Neural progenitor cell (in vitro differentiated cells): ENCODE results near the gene ZSWIM6. TPM values are rescaled to one million over a fixed set of nuclear protein-coding genes. Genes with fewer than 3 reads are reported as not detected.

Experiments
- DNase-seq: peaks from one replicate; pipeline ENCODE4 v3.0.0-alpha.2; 2016; ENCODE audit warnings: low spot score
- H2AFZ ChIP-seq: fragments of 200-600 bp; sonication (generic); replicated peaks from 2 replicates; pipeline ENCODE4 v1.6.1; 2016; ENCODE audit warnings: antibody characterized with exemption
- H3F3A ChIP-seq: fragments of 200-600 bp; sonication (generic); 2 replicates; pipeline ENCODE4 v1.6.1; 2016; ENCODE audit warnings: antibody characterized with exemption, low read depth
- H3K27ac ChIP-seq: fragments of 200-600 bp; sonication (generic); 2 replicates; pipeline ENCODE4 v1.5.1; 2016; ENCODE audit warnings: mild to moderate bottlenecking
- H3K27me3 ChIP-seq: fragments of 200-600 bp; sonication (generic); 2 replicates; pipeline ENCODE4 v1.6.1; 2016; ENCODE audit warnings: mild to moderate bottlenecking, moderate library complexity
- H3K36me3 ChIP-seq: fragments of 200-600 bp; sonication (generic); 2 replicates; pipeline ENCODE4 v1.5.1; 2016
- H3K4me1 ChIP-seq: fragments of 200-600 bp; sonication (generic); 2 replicates; pipeline ENCODE4 v1.6.1; 2016; ENCODE audit warnings: mixed run types
- H3K4me2 ChIP-seq: fragments of 200-600 bp; sonication (generic); 2 replicates; pipeline ENCODE4 v1.6.1; 2016
- H3K4me3 ChIP-seq: fragments of 200-600 bp; sonication (generic); 2 replicates; pipeline ENCODE4 v1.5.1; 2016
- H3K79me2 ChIP-seq: fragments of 200-600 bp; sonication (generic); 2 replicates; pipeline ENCODE4 v1.6.1; 2016; ENCODE audit warnings: low read depth
- H3K9ac ChIP-seq: fragments of 200-600 bp; sonication (generic); 2 replicates; pipeline ENCODE4 v1.6.1; 2016
- H3K9me3 ChIP-seq: fragments of 200-600 bp; sonication (generic); 2 replicates; pipeline ENCODE4 v1.5.1; 2016; ENCODE audit warnings: low read depth
- H4K20me1 ChIP-seq: fragments of 200-600 bp; sonication (generic); 2 replicates; pipeline ENCODE4 v1.6.1; 2016; ENCODE audit warnings: low read depth
- H3K27ac Mint-ChIP-seq: 3 replicates; pipeline ENCODE4 v1.8.0; 2021; ENCODE audit warnings: mixed read lengths
- H3K27me3 Mint-ChIP-seq: 2 replicates; pipeline ENCODE4 v1.8.0; 2022; ENCODE audit warnings: low read depth, mild to moderate bottlenecking, inconsistent platforms, moderate library complexity, mixed read lengths; ENCODE audit not compliant: insufficient read depth
- H3K36me3 Mint-ChIP-seq: 3 replicates; pipeline ENCODE4 v1.8.0; 2021; ENCODE audit warnings: mixed read lengths
- H3K4me1 Mint-ChIP-seq: 3 replicates; pipeline ENCODE4 v1.8.0; 2021; ENCODE audit warnings: mixed read lengths
- H3K4me3 Mint-ChIP-seq: 3 replicates; pipeline ENCODE4 v1.8.0; 2021; ENCODE audit warnings: mild to moderate bottlenecking, moderate library complexity, mixed read lengths
- H3K9me3 Mint-ChIP-seq: 3 replicates; pipeline ENCODE4 v1.8.0; 2020; ENCODE audit warnings: mixed read lengths
- EZH2 ChIP-seq: fragments of 200-600 bp; sonication (generic); IDR thresholded peaks from 2 replicates; pipeline ENCODE4 v1.6.1; 2017; ENCODE audit warnings: antibody characterized with exemption, mild to moderate bottlenecking, moderate library complexity
- EZH2phosphoT487 ChIP-seq: fragments of 200-600 bp; sonication (generic); IDR thresholded peaks from 2 replicates; pipeline ENCODE4 v1.6.1; 2017; ENCODE audit warnings: antibody characterized with exemption
- total RNA-seq: library from RNA; depleted of rRNA; stranded (reverse); fragments of >200 nt; gene quantifications from 2 replicates; pipeline ENCODE4 v1.2.3, GENCODE V29; 2015; ENCODE audit warnings: low replicate concordance
- TF ChIP-seq, protein P1 (sequence below): fragments of 200-600 bp; sonication (generic); IDR thresholded peaks from 2 replicates; pipeline ENCODE4 v1.5.1; 2017; ENCODE audit warnings: antibody characterized with exemption, mild to moderate bottlenecking

The ZSWIM6 gene
- total RNA-seq, 1 donor from 2014 or later: 32.2 TPM

DNA sequence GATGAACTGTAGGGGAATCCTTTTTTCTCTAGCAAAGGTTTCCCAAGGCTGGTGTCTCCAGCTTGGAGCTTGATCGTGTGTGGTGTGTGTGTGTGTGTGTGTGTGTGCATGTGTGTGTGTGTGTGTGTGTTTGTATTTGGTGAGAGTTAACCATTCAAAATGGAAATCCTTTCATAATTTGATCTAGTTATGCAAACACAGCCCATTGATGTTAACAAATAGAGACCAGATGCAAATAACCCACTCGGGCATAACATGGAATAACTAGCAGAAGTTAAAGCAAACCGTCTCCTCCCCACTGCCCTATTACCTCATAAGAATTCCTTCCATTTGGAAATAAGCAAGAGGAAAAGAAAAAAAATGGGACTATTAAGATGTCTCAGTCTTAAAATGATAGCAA, 24.9 kb upstream of the ZSWIM6 start:
- Histone ChIP-seq H3K9ac (no peak overlapping the region), H3K4me2 (no peak overlapping the region), H3K9me3 (no peaks in the 10 kb centered on the region), H3K36me3 (no peaks in the 10 kb centered on the region), H3K4me3 (no peak overlapping the region), H3F3A (peaks cover 6% of the 10 kb centered on the region), H2AFZ (no peak overlapping the region), H3K4me1 (peaks cover 9% of the 10 kb centered on the region), H4K20me1 (no peaks in the 10 kb centered on the region), H3K27ac (no peak overlapping the region), H3K27me3 (no peaks in the 10 kb centered on the region), H3K79me2 (no peaks in the 10 kb centered on the region)
- H3K27me3 Mint-ChIP-seq: peaks cover 7% of the 10 kb centered on the region
- H3K27ac Mint-ChIP-seq: no peak overlapping the region
- peaks cover 24% of the 10 kb centered on the region for H3K4me1 Mint-ChIP-seq
- TF ChIP-seq EZH2: no peak
- no peak for TF ChIP-seq EZH2phosphoT487
- TF ChIP-seq, protein P1, sequence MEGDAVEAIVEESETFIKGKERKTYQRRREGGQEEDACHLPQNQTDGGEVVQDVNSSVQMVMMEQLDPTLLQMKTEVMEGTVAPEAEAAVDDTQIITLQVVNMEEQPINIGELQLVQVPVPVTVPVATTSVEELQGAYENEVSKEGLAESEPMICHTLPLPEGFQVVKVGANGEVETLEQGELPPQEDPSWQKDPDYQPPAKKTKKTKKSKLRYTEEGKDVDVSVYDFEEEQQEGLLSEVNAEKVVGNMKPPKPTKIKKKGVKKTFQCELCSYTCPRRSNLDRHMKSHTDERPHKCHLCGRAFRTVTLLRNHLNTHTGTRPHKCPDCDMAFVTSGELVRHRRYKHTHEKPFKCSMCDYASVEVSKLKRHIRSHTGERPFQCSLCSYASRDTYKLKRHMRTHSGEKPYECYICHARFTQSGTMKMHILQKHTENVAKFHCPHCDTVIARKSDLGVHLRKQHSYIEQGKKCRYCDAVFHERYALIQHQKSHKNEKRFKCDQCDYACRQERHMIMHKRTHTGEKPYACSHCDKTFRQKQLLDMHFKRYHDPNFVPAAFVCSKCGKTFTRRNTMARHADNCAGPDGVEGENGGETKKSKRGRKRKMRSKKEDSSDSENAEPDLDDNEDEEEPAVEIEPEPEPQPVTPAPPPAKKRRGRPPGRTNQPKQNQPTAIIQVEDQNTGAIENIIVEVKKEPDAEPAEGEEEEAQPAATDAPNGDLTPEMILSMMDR: no peak
- DNase-seq: no peak
- no peak overlapping the region for H3K4me3 Mint-ChIP-seq
- H3K36me3 Mint-ChIP-seq: no peaks in the 10 kb centered on the region
- H3K9me3 Mint-ChIP-seq: no peaks in the 10 kb centered on the region

- no peak overlapping the region for H3K4me3 ChIP-seq
- Mint-ChIP-seq H3K9me3 (no peaks in the 10 kb centered on the region), H3K27ac (no peak overlapping the region), H3K27me3 (peaks cover 7% of the 10 kb centered on the region), H3K36me3 (no peaks in the 10 kb centered on the region), H3K4me1 (peaks cover 24% of the 10 kb centered on the region), H3K4me3 (no peak overlapping the region)
- no peaks in the 10 kb centered on the region for H3K36me3 ChIP-seq
- H3K4me1 ChIP-seq: peaks cover 9% of the 10 kb centered on the region
- no peak overlapping the region for H3K4me2 ChIP-seq
- no peaks in the 10 kb centered on the region for H3K9me3 ChIP-seq
- no peak overlapping the region for H3K27ac ChIP-seq
- no peak overlapping the region for H3K9ac ChIP-seq
- H3K27me3 ChIP-seq: no peaks in the 10 kb centered on the region
- DNase-seq: no peak
- H4K20me1 ChIP-seq: no peaks in the 10 kb centered on the region
- H3F3A ChIP-seq: peaks cover 6% of the 10 kb centered on the region
- H2AFZ ChIP-seq: no peak overlapping the region
- no peaks in the 10 kb centered on the region for H3K79me2 ChIP-seq
- TF ChIP-seq EZH2phosphoT487 (no peak), EZH2 (no peak)
- TF ChIP-seq, protein P1: no peak
Observed at GRCh38 chr5:61307611-61308010, 24.4 kb upstream of the ZSWIM6 start.

DNA sequence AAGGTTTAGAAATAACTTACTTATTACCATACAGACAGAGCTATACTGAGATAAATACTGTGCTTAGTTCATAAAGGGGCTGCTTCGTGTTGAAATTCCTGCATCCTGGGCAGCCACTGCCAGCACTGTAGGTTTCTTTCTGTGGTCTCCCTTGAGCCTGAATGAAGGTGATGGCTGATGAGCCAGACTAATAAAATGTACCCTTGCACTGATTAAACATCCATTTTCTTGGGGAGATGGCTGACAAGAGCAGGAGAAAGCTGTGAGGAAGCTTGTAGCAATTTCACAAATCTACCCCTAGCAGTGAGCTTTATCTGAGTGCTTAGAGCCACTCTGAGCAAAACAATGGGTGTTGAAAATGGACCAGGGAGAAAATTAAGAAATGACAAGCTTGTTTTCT, 23.3 kb upstream of the ZSWIM6 start:
- H3K36me3 ChIP-seq: no peaks in the 10 kb centered on the region
- H3K27ac ChIP-seq: no peak overlapping the region
- no peak for TF ChIP-seq EZH2
- TF ChIP-seq, protein P1: no peak
- no peak for TF ChIP-seq EZH2phosphoT487
- no peak overlapping the region for H3K4me3 ChIP-seq
- H4K20me1 ChIP-seq: no peaks in the 10 kb centered on the region
- H3K27ac Mint-ChIP-seq: no peak overlapping the region
- no peaks in the 10 kb centered on the region for H3K27me3 ChIP-seq
- DNase-seq: no peak
- no peak overlapping the region for H3K4me3 Mint-ChIP-seq
- peak overlapping the region; percentile 88 for H2AFZ ChIP-seq
- no peak overlapping the region for H3K4me2 ChIP-seq
- H3K9me3 ChIP-seq: no peaks in the 10 kb centered on the region
- peaks cover 9% of the 10 kb centered on the region for H3K27me3 Mint-ChIP-seq
- peaks cover 9% of the 10 kb centered on the region for H3K4me1 ChIP-seq
- no peaks in the 10 kb centered on the region for H3K9me3 Mint-ChIP-seq
- H3K79me2 ChIP-seq: no peaks in the 10 kb centered on the region
- H3F3A ChIP-seq: peaks cover 6% of the 10 kb centered on the region
- no peaks in the 10 kb centered on the region for H3K36me3 Mint-ChIP-seq
- H3K4me1 Mint-ChIP-seq: peaks cover 24% of the 10 kb centered on the region
- no peak overlapping the region for H3K9ac ChIP-seq
